Gastrocnemius medialis (tissue), 4 donors: ENCODE data around the gene HSP90B1. TPM values are rescaled to one million over a fixed set of nuclear protein-coding genes. Genes with fewer than 3 reads are reported as not detected.

Experiments
- ATAC-seq, 2 donors: fragments of 150-250 bp; one replicate each; pipeline ENCODE4 v1.9.1; 2016
- DNase-seq, 2 donors: peaks; one replicate each; pipeline ENCODE4 v3.0.0-alpha.2; 2019
- H3K27ac ChIP-seq, 4 donors: fragments of 200-600 bp; sonication (generic); 1 replicate in 1 of 4; 2 replicates in 3 of 4; pipeline ENCODE4 v1.5.1; 2016 to 2018; ENCODE audit warnings: mild to moderate bottlenecking in 2 of 4, moderate library complexity in 1 of 4
- H3K27me3 ChIP-seq, 3 donors: fragments of 200-600 bp; sonication (generic) in 2 of 3; 1 replicate in 1 of 3; 2 replicates in 2 of 3; pipeline versions ENCODE4 v1.5.1 to v1.6.0; 2016 to 2019; ENCODE audit warnings: mild to moderate bottlenecking in 1 of 3, moderate library complexity in 1 of 3
- H3K36me3 ChIP-seq, 2 donors: fragments of 200-600 bp; sonication (generic) in 1 of 2; one replicate each; pipeline ENCODE4 v1.5.1; 2017 to 2018
- H3K4me1 ChIP-seq, 2 donors: fragments of 200-600 bp; sonication (generic) in 1 of 2; one replicate each; pipeline ENCODE4 v1.5.1; 2016 to 2017; ENCODE audit warnings: mild to moderate bottlenecking in 2 of 2
- H3K4me3 ChIP-seq, 4 donors: fragments of 200-600 bp; sonication (generic) in 3 of 4; 1 replicate in 1 of 4; 2 replicates in 3 of 4; pipeline ENCODE4 v1.5.1; 2016 to 2019; ENCODE audit warnings: mild to moderate bottlenecking in 2 of 4
- H3K9me3 ChIP-seq, 3 donors: fragments of 200-600 bp; sonication (generic) in 2 of 3; 1 replicate in 1 of 3; 2 replicates in 2 of 3; pipeline ENCODE4 v1.5.1; 2016 to 2019
- POLR2A ChIP-seq, 2 donors: fragments of 450-650 bp; IDR thresholded peaks; one replicate each; pipeline ENCODE4 v1.6.1; 2017; ENCODE audit warnings: antibody characterized with exemption in 2 of 2, mild to moderate bottlenecking in 2 of 2, moderate library complexity in 2 of 2
- in situ Hi-C, 4 donors: fragments of 200-750 bp; cut with MboI; loops; one replicate each; pipeline versions ENCODE4 v1.15.0 to v1.8.0; 2017; ENCODE audit warnings: low sequenced_read_pairs in 4 of 4
- intact Hi-C: fragments of 100-400 bp; cut with DNase I; formaldehyde crosslinking; loops from one replicate; pipeline ENCODE4 v1.15.1; 2023; ENCODE audit warnings: low total_unique reads
- total RNA-seq, 4 donors: library from RNA; depleted of rRNA; stranded (reverse); fragments of >200 nt; gene quantifications; one replicate each; pipeline versions ENCODE4 v1.1.0 to v1.2.3, GENCODE V29; 2016
- TF ChIP-seq, protein P1 (sequence below), 5 experiments: fragments of 450-650 bp in 3 of 5; fragments of 200-600 bp in 2 of 5; sonication (generic) in 2 of 5; IDR thresholded peaks in 4 of 5; conservative IDR thresholded peaks in 1 of 5; 1 replicate in 4 of 5; 2 replicates in 1 of 5; pipeline ENCODE4 v1.5.1; 2016 to 2019; ENCODE audit warnings: antibody characterized with exemption in 5 of 5, mild to moderate bottlenecking in 3 of 5, moderate library complexity in 3 of 5

Gene HSP90B1
- total RNA-seq, 4 donors from 2014 or later, result 60.3 to 94.8 (median 79.3) TPM

DNA sequence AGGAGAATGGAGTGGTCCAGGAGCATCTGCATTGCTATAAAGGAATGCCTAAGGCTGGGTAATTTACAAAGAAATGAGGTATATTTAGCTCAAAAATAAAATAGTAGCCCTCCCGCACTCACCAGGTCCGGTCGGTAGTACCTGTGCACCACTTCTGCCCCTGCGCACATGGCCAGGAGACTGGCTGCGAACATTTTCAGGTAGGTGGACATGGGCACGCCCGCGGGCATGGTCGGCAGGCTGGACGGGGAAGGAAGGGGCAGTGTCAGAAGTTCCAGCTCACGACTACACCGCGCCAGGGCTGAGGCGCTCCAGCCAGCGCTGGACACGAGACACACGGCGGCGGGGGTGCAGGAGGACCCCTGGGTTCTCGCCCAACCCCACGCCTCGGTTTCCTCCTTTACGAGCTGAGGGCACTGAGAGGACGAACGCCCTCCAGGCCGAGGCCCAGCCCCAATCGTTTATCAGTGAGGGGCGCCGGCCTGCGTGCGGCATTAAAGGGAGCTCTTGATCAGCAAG is 26.4 kb downstream of the HSP90B1 start:
- Histone ChIP-seq H3K9me3 (no peaks in the 10 kb centered on the region), H3K36me3 (peaks cover 0 to 30% of the 10 kb centered on the region in 2 donors), H3K27ac (peak overlapping the region; percentile 81 to 92 (median 92)), H3K27me3 (no peaks in the 10 kb centered on the region), H3K4me3 (peak overlapping the region; percentile 76 to 87 (median 82)), H3K4me1 (peaks cover 22 to 25% of the 10 kb centered on the region in 2 donors)
- DNase-seq (peak in 1 of 2 donors; percentile 34), ATAC-seq (peak; percentile 36 to 38)
- no peak for TF ChIP-seq POLR2A (IDR thresholded peaks at IDR 0.05)
- TF ChIP-seq, protein P1, sequence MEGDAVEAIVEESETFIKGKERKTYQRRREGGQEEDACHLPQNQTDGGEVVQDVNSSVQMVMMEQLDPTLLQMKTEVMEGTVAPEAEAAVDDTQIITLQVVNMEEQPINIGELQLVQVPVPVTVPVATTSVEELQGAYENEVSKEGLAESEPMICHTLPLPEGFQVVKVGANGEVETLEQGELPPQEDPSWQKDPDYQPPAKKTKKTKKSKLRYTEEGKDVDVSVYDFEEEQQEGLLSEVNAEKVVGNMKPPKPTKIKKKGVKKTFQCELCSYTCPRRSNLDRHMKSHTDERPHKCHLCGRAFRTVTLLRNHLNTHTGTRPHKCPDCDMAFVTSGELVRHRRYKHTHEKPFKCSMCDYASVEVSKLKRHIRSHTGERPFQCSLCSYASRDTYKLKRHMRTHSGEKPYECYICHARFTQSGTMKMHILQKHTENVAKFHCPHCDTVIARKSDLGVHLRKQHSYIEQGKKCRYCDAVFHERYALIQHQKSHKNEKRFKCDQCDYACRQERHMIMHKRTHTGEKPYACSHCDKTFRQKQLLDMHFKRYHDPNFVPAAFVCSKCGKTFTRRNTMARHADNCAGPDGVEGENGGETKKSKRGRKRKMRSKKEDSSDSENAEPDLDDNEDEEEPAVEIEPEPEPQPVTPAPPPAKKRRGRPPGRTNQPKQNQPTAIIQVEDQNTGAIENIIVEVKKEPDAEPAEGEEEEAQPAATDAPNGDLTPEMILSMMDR (IDR thresholded peaks at IDR 0.05 in 4 of 5, conservative IDR thresholded peaks at IDR 0.05 in 1 of 5), result no peak
- in situ Hi-C loops (loop anchor here in 1 of 4 donors (25.0 kb wide), 1 partner anchor 1156 kb away; the partner anchor contains the start of gene WASHC4), intact Hi-C loops (loop anchor here (1.0 to 2.0 kb wide), 4 partner anchors 9 to 182 kb away; partner anchors contain the start of genes HSP90B1, NFYB and TDG)

DNA sequence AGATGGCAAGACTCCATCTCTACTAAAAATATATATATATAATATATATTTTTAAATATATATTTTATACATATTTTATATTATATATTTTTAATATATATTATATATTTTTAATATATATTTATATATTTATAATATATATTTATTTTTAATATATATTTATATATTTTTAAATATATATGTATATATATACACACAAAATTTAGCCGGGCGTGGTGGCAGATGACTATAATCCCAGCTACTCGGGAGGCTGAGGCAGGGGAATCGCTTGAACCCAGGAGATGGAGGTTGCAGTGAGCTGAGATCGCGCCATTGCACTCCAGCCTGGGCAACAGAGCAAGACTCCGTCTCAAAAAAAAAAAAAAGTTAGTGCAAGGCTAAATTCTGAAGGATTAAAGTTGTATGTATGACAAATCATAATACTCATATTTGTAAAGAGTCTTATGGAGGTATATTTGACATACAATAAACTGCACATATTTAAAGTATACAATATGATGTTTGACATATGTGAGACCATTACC is 27.7 kb downstream of the HSP90B1 start:
- Histone ChIP-seq H3K27ac (peak overlapping the region; percentile 81 to 92 (median 92)), H3K27me3 (no peaks in the 10 kb centered on the region), H3K36me3 (peaks cover 0 to 17% of the 10 kb centered on the region in 2 donors), H3K9me3 (no peaks in the 10 kb centered on the region), H3K4me1 (peaks cover 22 to 25% of the 10 kb centered on the region in 2 donors), H3K4me3 (peak overlapping the region; percentile 76 to 87 (median 82))
- TF ChIP-seq, protein P1 (IDR thresholded peaks at IDR 0.05 in 4 of 5, conservative IDR thresholded peaks at IDR 0.05 in 1 of 5), result no peak
- TF ChIP-seq POLR2A (IDR thresholded peaks at IDR 0.05), result no peak
- ATAC-seq, result no peak
- no peak for DNase-seq
- in situ Hi-C loops, result loop anchor here in 1 of 4 donors (25.0 kb wide), 1 partner anchor 1154 kb away; the partner anchor contains the start of gene WASHC4
- intact Hi-C loops, result loop anchor here (1.0 to 2.0 kb wide), 4 partner anchors 7 to 181 kb away; partner anchors contain the start of genes HSP90B1, NFYB and TDG

DNA sequence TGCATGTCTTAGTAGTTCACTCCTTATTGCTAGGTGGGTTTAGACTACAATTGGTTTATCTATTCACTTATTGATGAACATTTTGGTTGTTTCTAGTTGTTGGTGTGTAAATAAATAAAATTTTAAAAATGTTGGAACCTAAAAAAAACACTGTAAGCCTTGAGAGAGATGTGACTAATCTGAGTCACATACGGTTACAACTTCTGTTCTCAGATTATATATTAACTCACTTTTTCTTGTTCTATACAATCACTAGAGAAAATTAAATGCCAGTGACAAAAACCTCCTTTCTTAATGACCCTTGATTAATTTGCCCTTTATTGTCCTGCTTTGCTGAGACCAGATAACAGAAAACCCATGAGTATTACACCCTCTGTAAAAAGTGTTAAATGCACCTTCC is 28.4 kb downstream of the HSP90B1 start:
- ATAC-seq, result no peak
- DNase-seq, result no peak
- intact Hi-C loops, result no loop called here

DNA sequence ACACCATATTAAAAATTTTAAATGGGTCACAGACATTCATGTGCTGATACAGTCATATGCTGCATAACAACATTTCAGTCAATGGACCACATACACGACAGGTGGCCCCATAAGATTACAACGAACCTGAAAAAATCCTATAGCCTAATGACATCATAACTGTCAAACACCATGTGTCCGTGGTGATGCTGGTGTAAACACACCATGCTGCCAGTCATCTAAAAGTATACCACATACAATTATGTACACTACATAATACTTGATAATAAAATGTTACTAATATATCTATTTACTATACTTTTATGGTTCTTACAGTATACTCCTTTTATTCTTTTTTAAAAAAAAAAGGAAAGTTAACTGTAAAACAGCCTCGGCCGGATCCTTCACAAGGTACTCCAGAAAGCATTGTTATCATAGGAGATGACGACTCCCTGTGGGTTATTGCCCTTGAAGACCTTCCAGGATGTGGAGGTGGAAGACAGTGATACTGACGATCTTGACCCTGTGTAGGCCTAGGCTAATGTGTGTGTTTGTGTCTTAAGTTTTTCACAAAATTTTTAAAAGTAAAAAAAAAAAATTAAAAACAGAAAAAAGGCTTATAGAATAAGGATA is 30.5 kb downstream of the HSP90B1 start:
- no peaks in the 10 kb centered on the region for H3K9me3 ChIP-seq
- H3K36me3 ChIP-seq, result no peaks in the 10 kb centered on the region
- in situ Hi-C loops, result loop anchor here in 2 of 4 donors (10.0 to 25.0 kb wide), 2 partner anchors 104 to 1152 kb away; partner anchors contain the start of genes HCFC2 (in 1 of the 2) and WASHC4 (in 1 of the 2)
- H3K27ac ChIP-seq, result no peak overlapping the region
- H3K4me1 ChIP-seq, result peaks cover 18 to 28% of the 10 kb centered on the region in 2 donors
- intact Hi-C loops, result no loop called here
- H3K4me3 ChIP-seq, result no peak overlapping the region
- H3K27me3 ChIP-seq, result no peaks in the 10 kb centered on the region
- ATAC-seq (no peak), DNase-seq (no peak)
- no peak for TF ChIP-seq POLR2A (IDR thresholded peaks at IDR 0.05)
- TF ChIP-seq, protein P1 (IDR thresholded peaks at IDR 0.05 in 4 of 5, conservative IDR thresholded peaks at IDR 0.05 in 1 of 5), result no peak

More for the DNA sequence above, 28.4 kb downstream of the HSP90B1 start:
- TF ChIP-seq POLR2A (IDR thresholded peaks at IDR 0.05), result no peak
- TF ChIP-seq, protein P1 (IDR thresholded peaks at IDR 0.05 in 4 of 5, conservative IDR thresholded peaks at IDR 0.05 in 1 of 5), result no peak
- Histone ChIP-seq H3K4me1 (peaks cover 24 to 25% of the 10 kb centered on the region in 2 donors), H3K4me3 (no peak overlapping the region), H3K36me3 (peaks cover 0 to 10% of the 10 kb centered on the region in 2 donors), H3K27me3 (no peaks in the 10 kb centered on the region), H3K9me3 (no peaks in the 10 kb centered on the region), H3K27ac (peak overlapping the region in 3 of 4 donors; percentile 92)
- in situ Hi-C loops, result loop anchor here in 1 of 4 donors (25.0 kb wide), 1 partner anchor 1154 kb away; the partner anchor contains the start of gene WASHC4
